Measurements from ENCODE around the gene GABBR2.

- TF ChIP-seq CTCF (IDR thresholded peaks at IDR 0.05) (no peak), SIN3A (IDR thresholded peaks at IDR 0.05; ENCODE audit: borderline replicate concordance, insufficient read depth, low read depth, low read length) (no peak)
Observed at GRCh38 chr9:98381311-98382103, 327.2 kb downstream of the GABBR2 start.
